ENCODE data around the gene SLC35A4.

Gene SLC35A4

GRCh38 chr5:140564196-140565023 lies at the start of gene SLC35A4, which contains the start of gene APBB3:
Gene SLC35A4, plus strand, starts transcription at chr5:140564828. Its CDS starts 2,342 bp downstream, at chr5:140567170.
Gene APBB3, minus strand, starts transcription at chr5:140564598. Its CDS starts 353 bp downstream, at chr5:140564245.
- H3K4me2 ChIP-seq, result peak within 1 kb of the TSS; percentile 75
- TF ChIP-seq Cebpa-rat (IDR thresholded peaks at IDR 0.05), result no peak

GRCh38 chr5:140524003-140524402 lies 40.6 kb upstream of the SLC35A4 start:
- Histone ChIP-seq H3K9ac (no peak overlapping the region), H3K4me1 (peaks cover 3% of the 10 kb centered on the region; the same call in 1 of the 2 replicates), H3K27me3 (no peaks in the 10 kb centered on the region), H4K20me1 (0 out of 2 replicates have a peak, but pooled peaks cover 8% of the 10 kb centered on the region), H3K36me3 (peaks cover 72% of the 10 kb centered on the region), H3K4me2 (no peak overlapping the region), H3K27ac (no peak overlapping the region), H3K9me3 (no peaks in the 10 kb centered on the region), H3K4me3 (no peak overlapping the region)
- TF ChIP-seq Cebpa-rat (IDR thresholded peaks at IDR 0.05), result no peak

More at GRCh38 chr5:140564196-140565023, at the start of gene SLC35A4, which contains the start of gene APBB3:
- peaks cover 26% of the 10 kb centered on the region for H3K9me3 ChIP-seq
- peak within 1 kb of the TSS; percentile 66 for H3K4me3 ChIP-seq
- peak within 1 kb of the TSS; percentile 78 for H3K9ac ChIP-seq
- H3K27ac ChIP-seq, result peak within 1 kb of the TSS; percentile 74
- peaks cover 46% of the 10 kb centered on the region for H3K27me3 ChIP-seq
- peaks cover 31% of the 10 kb centered on the region for H3K4me1 ChIP-seq
- H4K20me1 ChIP-seq, result no peaks in the 10 kb centered on the region
- peaks cover 13% of the 10 kb centered on the region for H3K36me3 ChIP-seq

GRCh38 chr5:140540227-140540626 lies 24.4 kb upstream of the SLC35A4 start:
- no peak overlapping the region for H3K9ac ChIP-seq
- no peaks in the 10 kb centered on the region for H3K9me3 ChIP-seq
- H3K4me1 ChIP-seq, result no peaks in the 10 kb centered on the region
- peaks cover 99% of the 10 kb centered on the region for H3K36me3 ChIP-seq
- H3K4me2 ChIP-seq, result no peak overlapping the region
- no peak overlapping the region for H3K27ac ChIP-seq
- no peaks in the 10 kb centered on the region for H4K20me1 ChIP-seq
- no peak overlapping the region for H3K4me3 ChIP-seq
- no peaks in the 10 kb centered on the region for H3K27me3 ChIP-seq
- TF ChIP-seq Cebpa-rat (IDR thresholded peaks at IDR 0.05), result no peak

- TF ChIP-seq Cebpa-rat (IDR thresholded peaks at IDR 0.05), result no peak
- Histone ChIP-seq H3K4me1 (peaks cover 16% of the 10 kb centered on the region), H3K36me3 (peaks cover 73% of the 10 kb centered on the region), H3K4me3 (no peak overlapping the region), H3K9ac (no peak overlapping the region), H4K20me1 (no peaks in the 10 kb centered on the region), H3K9me3 (no peaks in the 10 kb centered on the region), H3K27ac (no peak overlapping the region), H3K27me3 (no peaks in the 10 kb centered on the region), H3K4me2 (no peak overlapping the region)
Observed at GRCh38 chr5:140542972-140543371, 21.7 kb upstream of the SLC35A4 start.

- Histone ChIP-seq H3K4me1 (peaks cover 34% of the 10 kb centered on the region), H3K36me3 (peaks cover 67% of the 10 kb centered on the region), H3K27ac (no peak overlapping the region), H3K4me3 (no peak overlapping the region), H3K9ac (no peak overlapping the region), H4K20me1 (no peaks in the 10 kb centered on the region), H3K27me3 (no peaks in the 10 kb centered on the region), H3K4me2 (no peak overlapping the region), H3K9me3 (no peaks in the 10 kb centered on the region)
- TF ChIP-seq Cebpa-rat (IDR thresholded peaks at IDR 0.05), result no peak
Observed at GRCh38 chr5:140544986-140545385, 19.6 kb upstream of the SLC35A4 start.

- Histone ChIP-seq H3K4me2 (no peak overlapping the region), H3K9ac (no peak overlapping the region), H3K9me3 (no peaks in the 10 kb centered on the region), H4K20me1 (no peaks in the 10 kb centered on the region), H3K36me3 (peaks cover 67% of the 10 kb centered on the region), H3K27me3 (no peaks in the 10 kb centered on the region), H3K4me1 (peaks cover 35% of the 10 kb centered on the region), H3K27ac (no peak overlapping the region), H3K4me3 (no peak overlapping the region)
- no peak for TF ChIP-seq Cebpa-rat (IDR thresholded peaks at IDR 0.05)
Observed at GRCh38 chr5:140545606-140546005, 19.0 kb upstream of the SLC35A4 start.

- no peak for TF ChIP-seq Cebpa-rat (IDR thresholded peaks at IDR 0.05)
- Histone ChIP-seq H3K9me3 (no peaks in the 10 kb centered on the region), H3K27ac (peak overlapping the region; percentile 91), H4K20me1 (no peaks in the 10 kb centered on the region), H3K27me3 (no peaks in the 10 kb centered on the region), H3K4me2 (peak overlapping the region; percentile 83), H3K36me3 (peaks cover 67% of the 10 kb centered on the region), H3K4me3 (peak overlapping the region; percentile 68), H3K9ac (peak overlapping the region; percentile 82), H3K4me1 (peaks cover 42% of the 10 kb centered on the region)
Observed at GRCh38 chr5:140546851-140547507, 17.6 kb upstream of the SLC35A4 start.

GRCh38 chr5:140547508-140548299 lies 16.9 kb upstream of the SLC35A4 start, which contains the start of gene EIF4EBP3:
Gene EIF4EBP3, plus strand, starts transcription at chr5:140547662. Its CDS starts 76 bp downstream, at chr5:140547738.
- peak within 1 kb of the TSS; percentile 91 for H3K27ac ChIP-seq
- H3K4me1 ChIP-seq, result peaks cover 42% of the 10 kb centered on the region
- H3K4me3 ChIP-seq, result peak within 1 kb of the TSS; percentile 68
- H4K20me1 ChIP-seq, result no peaks in the 10 kb centered on the region
- H3K9ac ChIP-seq, result peak within 1 kb of the TSS; percentile 82
- H3K9me3 ChIP-seq, result no peaks in the 10 kb centered on the region
- peak within 1 kb of the TSS; percentile 83 for H3K4me2 ChIP-seq
- peaks cover 65% of the 10 kb centered on the region for H3K36me3 ChIP-seq
- TF ChIP-seq Cebpa-rat (IDR thresholded peaks at IDR 0.05), result no peak
- H3K27me3 ChIP-seq, result no peaks in the 10 kb centered on the region

GRCh38 chr5:140548300-140548688 lies 16.3 kb upstream of the SLC35A4 start:
- peak overlapping the region; percentile 91 for H3K27ac ChIP-seq
- H3K9me3 ChIP-seq, result no peaks in the 10 kb centered on the region
- no peak for TF ChIP-seq Cebpa-rat (IDR thresholded peaks at IDR 0.05)
- H4K20me1 ChIP-seq, result no peaks in the 10 kb centered on the region
- H3K9ac ChIP-seq, result peak overlapping the region; percentile 82
- peak overlapping the region; percentile 68 for H3K4me3 ChIP-seq
- peaks cover 63% of the 10 kb centered on the region for H3K36me3 ChIP-seq
- no peaks in the 10 kb centered on the region for H3K27me3 ChIP-seq
- H3K4me1 ChIP-seq, result peaks cover 42% of the 10 kb centered on the region
- H3K4me2 ChIP-seq, result peak overlapping the region; percentile 83
